Endodermal cell (in vitro differentiated cells): Measurements from ENCODE around the gene ADAMTS12. TPM values are rescaled to one million over a fixed set of nuclear protein-coding genes. Genes with fewer than 3 reads are reported as not detected.

ENCODE experiments used
- DNase-seq: peaks from one replicate; pipeline ENCODE4 v3.0.0-alpha.2; 2017
- H3K27ac ChIP-seq: 2 replicates; pipeline ENCODE4 v1.5.1; 2013; ENCODE audit warnings: mild to moderate bottlenecking, low read depth, low read length, moderate library complexity
- H3K27me3 ChIP-seq: 2 replicates; pipeline ENCODE4 v1.6.1; 2013; ENCODE audit warnings: mild to moderate bottlenecking, low read length, moderate library complexity; ENCODE audit not compliant: insufficient read depth, control insufficient read depth, poor library complexity, severe bottlenecking
- H3K36me3 ChIP-seq: 2 replicates; pipeline ENCODE4 v1.7.0; 2013; ENCODE audit warnings: mild to moderate bottlenecking, low read length, moderate library complexity; ENCODE audit not compliant: control insufficient read depth, insufficient read depth
- H3K4me1 ChIP-seq: one replicate; pipeline ENCODE4 v1.7.0; 2013; ENCODE audit warnings: low read length; ENCODE audit not compliant: control insufficient read depth, insufficient read depth
- H3K4me3 ChIP-seq: 2 replicates; pipeline ENCODE4 v1.5.1; 2013; ENCODE audit warnings: mild to moderate bottlenecking, low read length, moderate library complexity
- H3K9ac ChIP-seq: 2 replicates; pipeline ENCODE4 v1.6.1; 2013; ENCODE audit warnings: mild to moderate bottlenecking, low read length, moderate library complexity; ENCODE audit not compliant: poor library complexity, severe bottlenecking; ENCODE audit errors: extremely low read depth
- H3K9me3 ChIP-seq: 2 replicates; pipeline ENCODE4 v1.6.1; 2013; ENCODE audit warnings: mild to moderate bottlenecking, low read length, moderate library complexity; ENCODE audit not compliant: control insufficient read depth
- H3K27ac Mint-ChIP-seq: 2 replicates; pipeline ENCODE4 v1.8.0; 2020; ENCODE audit warnings: mixed read lengths
- H3K27me3 Mint-ChIP-seq: 2 replicates; pipeline ENCODE4 v1.8.0; 2021; ENCODE audit warnings: mild to moderate bottlenecking, mixed read lengths; ENCODE audit not compliant: insufficient read depth
- H3K36me3 Mint-ChIP-seq: 2 replicates; pipeline ENCODE4 v1.8.0; 2020; ENCODE audit warnings: low read depth, mixed read lengths
- H3K4me1 Mint-ChIP-seq: 2 replicates; pipeline ENCODE4 v1.8.0; 2020; ENCODE audit warnings: mixed read lengths
- H3K4me3 Mint-ChIP-seq: 2 replicates; pipeline ENCODE4 v1.8.0; 2020; ENCODE audit warnings: mild to moderate bottlenecking, moderate library complexity, mixed read lengths
- H3K9me3 Mint-ChIP-seq: 2 replicates; pipeline ENCODE4 v1.8.0; 2020; ENCODE audit warnings: mild to moderate bottlenecking, mixed read lengths
- WGBS, 2 experiments: methylation state at CpG; one replicate each; pipeline versions ENCODE4 v1.1.5 to v1.1.7; 2013; ENCODE audit warnings: missing lambda C conversion rate in 2 of 2, mixed read lengths in 1 of 2; ENCODE audit not compliant: insufficient coverage in 1 of 2, insufficient read length in 1 of 2; 5-methylcytosine and 5-hydroxymethylcytosine counted together
- total RNA-seq, 2 donors: library from RNA; stranded (reverse); fragmentation: NEBNext Ultra II Directional in 1 of 2; extraction: Animal tissue kit (Norgen Biotek cat#: 25700) in 1 of 2; gene quantifications; 2 replicates in 1 of 2; 3 replicates in 1 of 2; pipeline ENCODE4 v1.2.1, GENCODE V29; 2021
- TF ChIP-seq, protein P1 (sequence below): fragments of 200-600 bp; sonication (generic); conservative IDR thresholded peaks from 2 replicates; pipeline ENCODE4 v1.5.0; 2021; ENCODE audit warnings: antibody characterized with exemption, mild to moderate bottlenecking

The ADAMTS12 gene
- total RNA-seq, 2 donors from 2014 or later = 80.2 to 123 TPM

- Mint-ChIP-seq H3K27me3 (no peaks in the 10 kb centered on the region), H3K9me3 (peaks cover 28% of the 10 kb centered on the region), H3K4me3 (no peak overlapping the region), H3K4me1 (peaks cover 18% of the 10 kb centered on the region), H3K27ac (no peak overlapping the region), H3K36me3 (peaks cover 55% of the 10 kb centered on the region)
- peaks cover 7% of the 10 kb centered on the region for H3K4me1 ChIP-seq
- TF ChIP-seq, protein P1, sequence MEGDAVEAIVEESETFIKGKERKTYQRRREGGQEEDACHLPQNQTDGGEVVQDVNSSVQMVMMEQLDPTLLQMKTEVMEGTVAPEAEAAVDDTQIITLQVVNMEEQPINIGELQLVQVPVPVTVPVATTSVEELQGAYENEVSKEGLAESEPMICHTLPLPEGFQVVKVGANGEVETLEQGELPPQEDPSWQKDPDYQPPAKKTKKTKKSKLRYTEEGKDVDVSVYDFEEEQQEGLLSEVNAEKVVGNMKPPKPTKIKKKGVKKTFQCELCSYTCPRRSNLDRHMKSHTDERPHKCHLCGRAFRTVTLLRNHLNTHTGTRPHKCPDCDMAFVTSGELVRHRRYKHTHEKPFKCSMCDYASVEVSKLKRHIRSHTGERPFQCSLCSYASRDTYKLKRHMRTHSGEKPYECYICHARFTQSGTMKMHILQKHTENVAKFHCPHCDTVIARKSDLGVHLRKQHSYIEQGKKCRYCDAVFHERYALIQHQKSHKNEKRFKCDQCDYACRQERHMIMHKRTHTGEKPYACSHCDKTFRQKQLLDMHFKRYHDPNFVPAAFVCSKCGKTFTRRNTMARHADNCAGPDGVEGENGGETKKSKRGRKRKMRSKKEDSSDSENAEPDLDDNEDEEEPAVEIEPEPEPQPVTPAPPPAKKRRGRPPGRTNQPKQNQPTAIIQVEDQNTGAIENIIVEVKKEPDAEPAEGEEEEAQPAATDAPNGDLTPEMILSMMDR = no peak
- no peak overlapping the region for H3K27ac ChIP-seq
- no peak overlapping the region for H3K9ac ChIP-seq
- peaks cover 9% of the 10 kb centered on the region for H3K36me3 ChIP-seq
- no peak for DNase-seq
- H3K9me3 ChIP-seq = peaks cover 16% of the 10 kb centered on the region
- 94% methylated on average over 2 of the region's 2 CpGs; no CpG with 5 or more reads in 1 of the 2 experiments for WGBS, 2 experiments
- no peak overlapping the region for H3K4me3 ChIP-seq
- no peaks in the 10 kb centered on the region for H3K27me3 ChIP-seq
Measured at GRCh38 chr5:33846851-33847250, 44.9 kb downstream of the ADAMTS12 start.

DNA sequence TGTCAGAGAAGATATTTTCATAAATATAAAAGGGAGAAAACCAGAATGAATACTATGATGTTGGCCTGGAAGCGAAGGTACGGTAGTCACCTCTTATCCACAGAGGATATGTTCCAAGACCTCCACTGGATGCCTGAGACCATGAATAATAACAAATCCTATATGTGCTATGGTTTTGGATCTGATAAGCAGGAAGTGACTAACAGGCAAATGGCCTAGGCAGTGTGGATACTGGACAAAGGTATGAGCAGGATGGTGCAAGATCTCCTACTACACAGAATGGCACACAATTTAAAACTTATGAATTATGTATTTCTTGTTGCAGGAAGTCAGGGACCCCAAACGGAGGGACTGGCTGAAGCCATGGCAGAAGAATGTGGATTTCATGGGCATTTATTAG, 48.2 kb downstream of the ADAMTS12 start:
- Histone ChIP-seq H3K4me1 (no peaks in the 10 kb centered on the region), H3K9me3 (peaks cover 16% of the 10 kb centered on the region), H3K27ac (no peak overlapping the region), H3K4me3 (no peak overlapping the region), H3K9ac (no peak overlapping the region), H3K36me3 (peaks cover 9% of the 10 kb centered on the region), H3K27me3 (no peaks in the 10 kb centered on the region)
- 93 to 98% methylated on average over 2 to 3 of the region's 3 CpGs for WGBS, 2 experiments
- Mint-ChIP-seq H3K36me3 (peaks cover 59% of the 10 kb centered on the region), H3K27me3 (no peaks in the 10 kb centered on the region), H3K9me3 (peaks cover 28% of the 10 kb centered on the region), H3K4me1 (peaks cover 12% of the 10 kb centered on the region), H3K27ac (no peak overlapping the region), H3K4me3 (no peak overlapping the region)
- TF ChIP-seq, protein P1 = no peak
- DNase-seq = no peak

DNA sequence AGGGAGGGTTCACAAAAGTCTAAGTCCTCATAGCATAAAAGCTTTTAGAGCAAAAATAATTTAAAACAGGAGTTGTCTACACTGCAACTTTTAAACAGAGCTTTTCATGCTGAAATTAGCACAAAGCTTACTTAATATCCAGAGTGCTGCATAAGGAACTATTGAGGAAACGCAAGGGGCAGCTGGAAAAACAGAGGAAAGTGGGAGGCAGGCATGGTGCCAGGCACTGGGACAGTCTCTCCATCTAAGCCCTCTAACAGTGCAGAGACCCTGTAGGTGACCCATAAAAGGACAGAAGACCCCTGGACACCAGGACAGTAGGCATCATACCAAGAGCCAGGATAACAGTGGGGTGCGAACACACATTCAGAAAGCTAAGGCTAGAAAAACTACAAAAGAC, 49.3 kb downstream of the ADAMTS12 start:
- 93 to 100% methylated on average over 2 of the region's 2 CpGs for WGBS, 2 experiments
- H3K27ac ChIP-seq = no peak overlapping the region
- H3K9me3 ChIP-seq = peaks cover 16% of the 10 kb centered on the region
- no peak overlapping the region for H3K4me3 Mint-ChIP-seq
- H3K36me3 ChIP-seq = peaks cover 9% of the 10 kb centered on the region
- H3K27me3 Mint-ChIP-seq = no peaks in the 10 kb centered on the region
- peaks cover 12% of the 10 kb centered on the region for H3K4me1 Mint-ChIP-seq
- H3K9me3 Mint-ChIP-seq = peaks cover 28% of the 10 kb centered on the region
- H3K27ac Mint-ChIP-seq = no peak overlapping the region
- TF ChIP-seq, protein P1 = no peak
- H3K36me3 Mint-ChIP-seq = peaks cover 49% of the 10 kb centered on the region
- H3K27me3 ChIP-seq = no peaks in the 10 kb centered on the region
- DNase-seq = no peak
- no peak overlapping the region for H3K9ac ChIP-seq
- H3K4me3 ChIP-seq = no peak overlapping the region
- no peaks in the 10 kb centered on the region for H3K4me1 ChIP-seq
